MG63 (cell line): ENCODE data around the gene RAB3GAP2. TPM values are rescaled to one million over a fixed set of nuclear protein-coding genes. Genes with fewer than 3 reads are reported as not detected.
"Not testable (repeated sequence)": the region's sequence is repeated elsewhere in the genome, so short reads cannot be mapped to it uniquely, and the experiment has no call there.

Experiments
- DNase-seq: peaks from one replicate; pipeline ENCODE4 v3.0.0-alpha.2; 2020
- H3K27me3 ChIP-seq: fragments of 250-450 bp; sonication (Bioruptor Pico); 2 replicates; pipeline ENCODE4 v1.5.1; 2020; ENCODE audit warnings: mild to moderate bottlenecking, moderate library complexity
- H3K36me3 ChIP-seq: fragments of 250-450 bp; sonication (Bioruptor Pico); 2 replicates; pipeline ENCODE4 v1.5.1; 2020; ENCODE audit warnings: mild to moderate bottlenecking, moderate library complexity
- H3K4me3 ChIP-seq: fragments of 250-450 bp; sonication (Bioruptor Pico); 2 replicates; pipeline ENCODE4 v1.5.1; 2020; ENCODE audit warnings: mild to moderate bottlenecking, moderate library complexity
- H3K9me3 ChIP-seq: fragments of 250-450 bp; sonication (Bioruptor Pico); 2 replicates; pipeline ENCODE4 v1.5.1; 2020; ENCODE audit warnings: mild to moderate bottlenecking, moderate library complexity
- total RNA-seq: library from RNA; depleted of rRNA; stranded (reverse); fragments of >200 nt; shearing (Covaris generic); gene quantifications from 2 replicates; pipeline ENCODE4 v1.2.3, GENCODE V29; 2014; ENCODE audit warnings: low replicate concordance

RAB3GAP2 gene
- total RNA-seq, 1 experiment from 2014 or later = 16.3 TPM

DNA sequence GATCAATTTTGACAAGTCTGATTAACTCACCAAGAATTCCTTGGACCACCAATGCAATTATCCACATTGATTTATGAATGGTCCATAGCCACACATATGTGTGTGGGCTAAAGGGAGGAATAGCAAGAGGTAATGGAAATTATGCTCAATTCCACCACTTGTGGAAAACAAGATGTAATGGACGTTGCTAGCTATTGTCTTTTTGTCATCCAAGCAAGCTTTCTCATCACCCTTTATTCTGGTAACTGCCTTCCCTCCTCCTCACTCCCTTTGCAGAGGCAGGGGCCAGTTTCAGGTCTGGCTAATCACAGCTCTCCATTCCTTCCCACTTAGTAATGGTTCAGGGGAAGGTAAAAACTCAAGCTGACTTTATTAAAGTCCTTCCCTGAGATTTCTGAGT lies 24.7 kb upstream of the RAB3GAP2 start:
- no peaks in the 10 kb centered on the region for H3K36me3 ChIP-seq
- no peak overlapping the region for H3K4me3 ChIP-seq
- peaks cover 5% of the 10 kb centered on the region for H3K27me3 ChIP-seq
- no peak for DNase-seq
- H3K9me3 ChIP-seq = no peaks in the 10 kb centered on the region

DNA sequence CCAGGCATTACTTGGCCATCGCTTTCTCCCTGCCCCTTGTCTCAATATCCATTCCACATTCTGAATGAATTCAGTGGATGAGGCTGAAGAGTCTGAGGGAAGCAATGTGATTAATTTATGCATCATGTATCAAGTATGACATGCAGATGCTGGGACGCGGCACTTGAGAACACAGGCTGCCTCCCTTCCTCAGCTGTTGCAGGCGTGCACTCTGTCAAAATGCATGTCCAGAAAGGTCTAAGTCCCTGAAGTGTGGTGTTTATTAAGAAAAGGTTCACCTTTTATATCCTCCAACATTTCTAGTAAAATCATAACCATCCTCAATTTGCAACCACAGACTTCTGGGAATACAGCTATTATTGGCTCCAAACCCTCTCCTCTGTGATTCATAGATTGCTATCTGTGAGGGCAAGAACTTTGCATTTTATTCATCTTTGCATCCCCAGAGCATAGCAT lies 22.6 kb upstream of the RAB3GAP2 start:
- peak; percentile 6 for DNase-seq
- H3K4me3 ChIP-seq = no peak overlapping the region

DNA sequence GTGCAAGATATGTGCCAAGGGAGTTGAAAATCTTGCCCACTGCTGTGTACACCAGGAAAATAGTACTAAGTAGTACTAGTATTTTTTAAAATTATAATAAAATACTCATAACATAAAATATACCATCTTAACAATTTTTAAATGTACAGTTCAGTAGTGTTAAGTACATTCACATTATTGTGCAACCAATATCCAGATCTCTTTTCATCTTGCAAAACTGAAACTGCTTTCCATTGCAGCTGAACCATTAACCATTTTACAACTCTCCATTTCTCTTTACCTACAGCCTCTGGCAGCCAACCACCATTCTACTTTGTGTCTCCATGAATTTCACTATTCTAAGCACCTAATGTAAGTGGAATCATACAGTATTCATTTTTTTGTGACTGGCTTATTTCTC lies 19.3 kb upstream of the RAB3GAP2 start:
- no peak for DNase-seq
- no peak overlapping the region for H3K4me3 ChIP-seq
- H3K27me3 ChIP-seq = peaks cover 14% of the 10 kb centered on the region
- no peaks in the 10 kb centered on the region for H3K9me3 ChIP-seq
- H3K36me3 ChIP-seq = no peaks in the 10 kb centered on the region

More for the DNA sequence above, 22.6 kb upstream of the RAB3GAP2 start:
- no peaks in the 10 kb centered on the region for H3K36me3 ChIP-seq
- H3K27me3 ChIP-seq = peaks cover 10% of the 10 kb centered on the region
- H3K9me3 ChIP-seq = no peaks in the 10 kb centered on the region

DNA sequence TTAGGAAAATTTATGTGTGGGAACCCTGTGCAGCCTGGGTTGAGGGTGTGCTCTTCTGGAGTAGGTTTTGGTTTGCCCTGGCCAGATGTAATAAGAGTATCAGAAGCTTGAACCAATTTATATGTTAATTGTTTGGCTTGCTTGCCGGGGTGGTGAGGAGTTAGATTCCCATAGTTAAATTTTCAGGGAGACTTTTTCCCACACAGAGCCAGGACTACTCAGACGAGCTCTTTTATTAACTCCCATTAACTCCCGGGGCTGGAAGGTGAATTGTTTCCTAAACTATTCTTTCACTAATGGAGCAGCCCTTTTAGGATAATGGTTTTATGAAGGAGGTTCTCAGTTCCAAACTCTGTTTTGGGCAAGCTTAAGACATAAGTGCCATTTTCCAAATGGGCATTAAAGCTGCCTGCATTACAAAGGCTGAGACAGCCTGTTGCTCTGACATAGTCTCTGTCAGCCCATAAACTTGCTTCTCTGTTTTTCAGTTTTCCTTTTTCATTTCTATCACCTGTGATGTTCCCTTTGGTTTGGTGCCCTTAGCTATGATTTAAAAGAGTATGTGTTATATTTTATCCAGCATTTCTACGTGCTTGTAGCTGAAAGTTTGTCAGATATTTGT lies 18.0 kb upstream of the RAB3GAP2 start:
- no peaks in the 10 kb centered on the region for H3K36me3 ChIP-seq
- peaks cover 18% of the 10 kb centered on the region for H3K27me3 ChIP-seq
- no peaks in the 10 kb centered on the region for H3K9me3 ChIP-seq
- DNase-seq = no peak
- no peak overlapping the region for H3K4me3 ChIP-seq

DNA sequence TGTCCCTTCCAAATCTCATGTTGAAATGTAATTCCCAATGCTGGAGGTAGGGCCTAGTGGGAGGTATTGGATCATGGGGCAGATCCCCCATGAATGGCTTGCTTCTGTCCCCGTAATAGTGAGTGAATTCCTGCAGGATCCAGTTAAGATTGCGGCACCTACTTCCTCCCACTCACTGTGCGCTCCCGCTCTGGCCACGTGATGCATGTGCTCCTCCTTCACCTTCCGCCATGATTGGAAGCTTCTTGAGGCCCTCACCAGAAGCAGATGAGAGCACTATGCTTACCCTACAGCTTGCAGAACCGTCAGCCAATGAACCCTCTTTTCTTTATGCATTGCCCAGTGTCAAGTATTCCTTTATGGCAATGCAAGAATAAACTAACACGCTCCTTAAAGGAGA lies 14.9 kb upstream of the RAB3GAP2 start:
- no peaks in the 10 kb centered on the region for H3K36me3 ChIP-seq

DNA sequence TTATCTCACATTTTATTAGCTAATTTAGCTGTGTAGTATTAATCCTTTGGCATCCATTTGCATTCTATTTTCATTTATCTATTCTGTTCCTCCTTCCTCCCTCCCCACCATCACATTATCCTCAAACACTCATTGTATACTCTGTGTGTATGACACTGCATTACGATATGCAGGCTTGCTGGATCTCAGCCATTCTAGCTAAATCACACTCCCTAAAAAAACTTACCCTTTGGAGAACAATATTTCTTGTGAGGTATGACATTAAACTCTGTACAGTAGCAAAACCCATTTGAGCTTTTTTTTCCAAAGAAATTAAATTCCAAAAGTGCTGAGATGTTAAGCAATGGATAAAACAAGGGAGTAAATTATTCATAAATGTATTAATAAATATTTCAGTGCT lies 11.4 kb upstream of the RAB3GAP2 start:
- H3K4me3 ChIP-seq = no peak overlapping the region
- no peaks in the 10 kb centered on the region for H3K36me3 ChIP-seq
- peaks cover 21% of the 10 kb centered on the region for H3K27me3 ChIP-seq
- H3K9me3 ChIP-seq = no peaks in the 10 kb centered on the region
- no peak for DNase-seq

More for the DNA sequence above, 14.9 kb upstream of the RAB3GAP2 start:
- no peak for DNase-seq
- no peaks in the 10 kb centered on the region for H3K9me3 ChIP-seq
- H3K4me3 ChIP-seq = no peak overlapping the region
- peaks cover 22% of the 10 kb centered on the region for H3K27me3 ChIP-seq

DNA sequence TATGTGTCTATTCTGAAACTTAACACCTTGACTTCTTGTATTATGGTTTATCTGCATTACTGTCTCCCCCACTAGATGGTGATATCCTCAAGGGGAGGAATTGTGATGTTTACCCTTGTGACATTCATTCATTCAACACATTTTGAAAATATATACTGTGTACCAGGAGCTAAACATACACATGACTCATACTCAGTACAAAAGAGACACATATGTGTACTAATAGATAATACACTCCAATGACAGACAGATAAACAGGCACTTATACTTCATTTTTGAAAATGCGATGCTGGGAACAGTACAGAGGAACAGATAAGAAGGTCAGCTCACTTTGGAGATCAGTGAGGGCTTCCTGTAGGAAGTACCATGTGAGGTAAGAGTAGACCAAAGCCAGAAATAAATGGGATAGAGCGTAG lies 8.9 kb upstream of the RAB3GAP2 start:
- Histone ChIP-seq H3K36me3 (no peaks in the 10 kb centered on the region), H3K27me3 (peaks cover 26% of the 10 kb centered on the region), H3K4me3 (no peak overlapping the region), H3K9me3 (no peaks in the 10 kb centered on the region)
- no peak for DNase-seq

DNA sequence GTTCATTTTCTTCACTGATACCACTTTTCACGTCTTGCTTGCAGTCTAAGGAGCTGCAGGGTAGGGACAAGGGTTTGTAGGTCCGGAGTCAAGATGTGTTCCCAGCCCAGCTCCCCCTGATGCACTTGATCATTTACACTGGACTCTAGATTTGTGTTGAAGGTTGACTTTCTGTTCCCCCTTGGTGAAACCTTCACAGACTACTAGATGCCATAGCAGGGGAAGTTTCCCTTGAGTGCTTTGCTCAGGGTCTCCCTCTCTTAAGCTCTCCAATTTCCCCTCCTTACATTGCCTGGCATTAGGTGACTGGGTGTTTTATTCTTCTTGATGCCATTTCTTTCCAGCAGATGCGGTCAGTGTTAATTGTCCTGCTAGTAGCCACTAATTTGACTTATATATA lies 8.0 kb upstream of the RAB3GAP2 start:
- peaks cover 23% of the 10 kb centered on the region for H3K27me3 ChIP-seq
- no peak for DNase-seq
- no peak overlapping the region for H3K4me3 ChIP-seq
- H3K36me3 ChIP-seq = no peaks in the 10 kb centered on the region
- H3K9me3 ChIP-seq = no peaks in the 10 kb centered on the region

DNA sequence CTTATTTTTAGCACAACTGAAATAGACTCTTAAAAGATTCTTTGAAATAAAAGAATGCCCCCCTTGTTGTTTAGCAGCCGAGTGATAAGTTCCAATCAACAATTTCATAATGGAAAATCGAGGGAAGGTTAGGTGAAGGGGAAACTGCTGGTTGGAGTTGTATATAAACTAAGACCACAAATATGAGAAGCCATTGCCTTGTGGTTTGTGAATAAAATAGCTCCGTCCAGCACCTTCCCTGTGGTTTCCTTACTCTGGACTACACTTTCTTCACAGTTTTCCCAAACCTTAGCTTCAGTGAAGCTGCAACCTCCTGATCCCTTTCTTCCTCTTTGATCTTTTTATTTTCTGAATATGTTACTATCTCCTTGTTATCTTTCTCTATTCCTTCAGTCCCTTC lies 6.7 kb upstream of the RAB3GAP2 start:
- H3K27me3 ChIP-seq = peaks cover 23% of the 10 kb centered on the region
- no peak overlapping the region for H3K4me3 ChIP-seq
- H3K36me3 ChIP-seq = no peaks in the 10 kb centered on the region
- no peaks in the 10 kb centered on the region for H3K9me3 ChIP-seq
- no peak for DNase-seq

DNA sequence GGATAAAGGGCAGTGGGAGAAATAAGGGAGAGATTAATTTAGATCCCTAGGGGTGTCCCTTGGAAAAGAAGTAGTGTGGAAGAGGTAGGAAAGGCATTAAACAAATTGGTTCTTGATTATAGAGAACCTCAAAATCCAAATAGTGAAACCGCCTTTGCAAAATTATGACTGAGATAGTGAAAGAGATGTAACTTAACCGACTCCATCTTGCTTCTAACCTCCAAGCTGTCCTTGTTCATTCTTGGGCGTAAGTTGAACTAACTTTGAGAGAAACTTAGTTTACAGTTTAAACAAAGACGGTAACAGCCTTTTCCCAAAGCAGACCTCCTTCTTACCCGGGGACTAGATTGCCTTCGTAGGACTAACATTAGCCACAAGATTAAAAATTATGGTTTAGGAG lies 3.2 kb upstream of the RAB3GAP2 start:
- no peak for DNase-seq
- no peak overlapping the region for H3K4me3 ChIP-seq
- peaks cover 15% of the 10 kb centered on the region for H3K27me3 ChIP-seq
- peaks cover 7% of the 10 kb centered on the region for H3K36me3 ChIP-seq
- H3K9me3 ChIP-seq = no peaks in the 10 kb centered on the region; the same call in 1 of the 2 replicates

DNA sequence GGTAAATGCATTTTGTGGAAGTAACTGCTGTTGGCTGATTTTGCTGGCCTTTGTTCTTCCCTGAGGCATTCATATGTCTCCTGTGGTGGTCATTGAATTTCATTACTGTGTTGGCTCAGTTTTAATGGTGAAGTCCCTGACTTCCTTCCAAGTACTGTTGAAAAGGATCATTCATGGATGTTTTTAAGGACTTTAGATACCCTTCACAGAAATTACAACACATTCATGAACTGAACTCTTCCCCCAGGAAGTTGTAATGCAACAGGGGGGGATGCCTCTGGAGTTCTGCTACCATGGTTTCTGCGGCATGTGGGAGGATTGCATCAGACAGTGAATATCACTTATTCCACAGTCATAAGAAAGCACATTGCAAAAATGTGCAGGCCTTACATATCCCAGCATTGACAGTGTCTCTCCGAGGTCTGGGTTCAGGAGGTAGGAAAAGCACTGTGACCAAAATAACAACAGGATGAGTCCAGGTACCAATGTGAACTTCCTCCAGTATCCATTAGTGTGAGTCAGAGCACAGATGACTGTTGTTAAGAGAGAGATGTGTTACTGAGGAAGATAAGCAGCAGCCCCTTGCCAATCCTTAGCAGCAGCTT lies 2.1 kb upstream of the RAB3GAP2 start:
- peaks cover 13% of the 10 kb centered on the region for H3K27me3 ChIP-seq
- H3K36me3 ChIP-seq = peaks cover 16% of the 10 kb centered on the region
- no peak overlapping the region for H3K4me3 ChIP-seq
- no peaks in the 10 kb centered on the region; the same call in 1 of the 2 replicates for H3K9me3 ChIP-seq
- DNase-seq = no peak

DNA sequence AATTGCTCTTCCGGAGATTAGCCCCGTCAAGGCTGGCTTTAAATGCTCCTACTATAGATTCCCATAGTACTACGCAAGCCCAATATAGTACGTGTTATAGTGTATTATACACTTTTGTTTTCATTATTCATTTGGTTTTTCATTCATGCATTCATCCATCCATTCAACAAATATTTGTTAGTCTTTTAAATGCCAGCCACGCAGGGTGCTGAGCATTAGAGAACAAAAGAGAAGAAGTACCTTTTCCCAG lies 513 bp upstream of the RAB3GAP2 start:
- no peak for DNase-seq
- Histone ChIP-seq H3K27me3 (peaks cover 2% of the 10 kb centered on the region; the same call in 1 of the 2 replicates), H3K36me3 (peaks cover 32% of the 10 kb centered on the region), H3K4me3 (peak overlapping the region; percentile 86), H3K9me3 (no peaks in the 10 kb centered on the region; the same call in 1 of the 2 replicates)

DNA sequence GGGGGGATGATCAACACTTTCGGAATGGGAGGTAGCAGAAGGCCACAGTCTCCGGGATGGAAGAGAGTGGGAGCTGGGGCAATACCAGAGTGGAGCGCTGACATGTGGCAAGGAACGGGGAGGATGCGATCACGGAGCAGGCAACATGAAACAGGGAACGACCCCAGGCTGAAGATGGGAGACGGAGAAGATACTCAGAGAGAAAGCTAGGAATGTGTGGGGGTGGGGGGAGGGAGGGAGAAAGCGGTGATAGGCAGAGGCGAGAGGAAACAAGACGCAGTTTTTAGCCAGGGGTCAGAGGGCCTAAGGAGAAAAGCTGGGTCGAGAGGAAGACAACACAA lies 577 bp downstream of the RAB3GAP2 start:
- H3K9me3 ChIP-seq = no peaks in the 10 kb centered on the region; the same call in 1 of the 2 replicates
- H3K4me3 ChIP-seq = peak overlapping the region; percentile 86
- no peaks in the 10 kb centered on the region for H3K27me3 ChIP-seq
- DNase-seq = peak; percentile 12
- peaks cover 43% of the 10 kb centered on the region for H3K36me3 ChIP-seq

DNA sequence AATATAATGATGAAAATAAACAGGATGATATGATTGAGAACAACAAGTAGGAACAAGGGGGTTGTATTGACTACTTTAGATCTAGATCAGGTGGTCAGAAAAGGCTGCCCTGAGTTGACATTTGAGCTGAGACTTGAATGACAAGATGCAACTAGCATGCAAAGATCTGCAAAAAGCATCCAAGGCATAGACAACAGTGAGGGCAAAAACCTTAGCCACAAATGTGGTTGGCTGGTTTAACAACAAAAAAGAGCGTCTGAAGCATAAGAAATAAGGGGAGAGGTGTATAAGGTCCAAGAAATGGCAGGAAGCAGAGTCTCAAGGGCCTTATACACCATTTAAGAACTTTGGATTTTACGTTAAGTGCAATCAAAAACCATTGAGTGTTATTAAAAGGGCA lies 3.2 kb downstream of the RAB3GAP2 start:
- no peak for DNase-seq
- H3K36me3 ChIP-seq = peaks cover 65% of the 10 kb centered on the region
- H3K9me3 ChIP-seq = peaks cover 2% of the 10 kb centered on the region
- no peaks in the 10 kb centered on the region for H3K27me3 ChIP-seq
- H3K4me3 ChIP-seq = no peak overlapping the region

DNA sequence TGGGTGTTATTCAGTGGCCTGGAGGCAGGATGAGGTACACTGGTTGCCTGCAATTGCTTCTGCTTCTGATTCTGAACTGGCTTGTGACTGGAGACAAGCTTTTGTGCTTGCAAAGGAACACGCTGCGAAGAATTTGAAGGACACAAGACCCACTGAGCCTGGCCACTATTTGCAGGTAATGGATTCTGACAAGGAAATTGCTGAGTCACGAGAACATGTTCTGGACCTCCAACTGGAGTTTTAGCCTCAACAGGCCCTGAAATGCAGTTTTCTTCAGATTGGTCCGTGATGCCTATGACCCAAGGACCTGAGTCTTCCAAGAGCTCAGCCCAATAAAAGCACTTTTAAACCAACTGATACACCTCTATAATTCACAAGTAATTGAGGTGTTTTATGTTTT lies 4.6 kb downstream of the RAB3GAP2 start:
- no peak overlapping the region for H3K4me3 ChIP-seq
- peaks cover 78% of the 10 kb centered on the region for H3K36me3 ChIP-seq
- no peaks in the 10 kb centered on the region for H3K27me3 ChIP-seq
- peaks cover 2% of the 10 kb centered on the region for H3K9me3 ChIP-seq
- DNase-seq = no peak

DNA sequence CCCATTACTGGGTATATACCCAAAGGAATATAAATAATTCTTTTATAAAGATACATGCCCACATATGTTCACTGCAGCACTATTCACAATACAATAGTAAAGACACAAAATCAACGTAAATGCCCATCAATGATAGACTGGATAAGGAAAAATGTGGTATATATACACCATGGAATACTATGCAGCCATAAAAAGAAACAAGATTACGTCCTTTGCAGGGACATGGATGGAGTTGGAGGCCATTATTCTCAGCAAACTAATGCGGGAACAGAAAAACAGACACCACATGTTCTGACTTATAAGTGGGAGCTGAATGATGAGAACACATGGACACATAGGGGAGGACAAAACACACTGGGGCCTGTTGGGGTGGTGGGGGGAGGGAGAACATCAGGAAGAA lies 12.0 kb downstream of the RAB3GAP2 start:
- H3K9me3 ChIP-seq = peaks cover 26% of the 10 kb centered on the region
- not testable (repeated sequence) for DNase-seq, H3K4me3 ChIP-seq, H3K27me3 ChIP-seq
- H3K36me3 ChIP-seq = peaks cover 66% of the 10 kb centered on the region

DNA sequence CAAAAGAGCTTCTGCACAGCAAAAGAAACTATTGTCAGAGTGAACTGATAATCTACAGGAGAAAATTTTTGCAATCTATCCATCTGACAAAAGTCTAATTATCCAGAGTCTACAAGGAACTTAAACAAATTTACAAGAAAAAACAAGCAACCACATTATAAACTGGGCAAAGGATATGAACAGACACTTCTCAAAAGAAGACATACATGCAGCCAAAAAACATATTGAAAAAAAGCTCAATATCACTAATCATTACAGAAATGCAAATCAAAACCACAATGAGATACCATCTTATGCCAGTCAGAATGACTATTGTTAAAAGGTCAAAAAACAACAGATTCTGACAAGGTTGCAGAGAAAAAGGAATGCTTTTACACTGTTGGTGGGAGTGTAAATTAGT lies 12.5 kb downstream of the RAB3GAP2 start:
- Histone ChIP-seq H3K9me3 (peaks cover 26% of the 10 kb centered on the region), H3K36me3 (peaks cover 62% of the 10 kb centered on the region)
- not testable (repeated sequence) for H3K27me3 ChIP-seq, H3K4me3 ChIP-seq, DNase-seq

DNA sequence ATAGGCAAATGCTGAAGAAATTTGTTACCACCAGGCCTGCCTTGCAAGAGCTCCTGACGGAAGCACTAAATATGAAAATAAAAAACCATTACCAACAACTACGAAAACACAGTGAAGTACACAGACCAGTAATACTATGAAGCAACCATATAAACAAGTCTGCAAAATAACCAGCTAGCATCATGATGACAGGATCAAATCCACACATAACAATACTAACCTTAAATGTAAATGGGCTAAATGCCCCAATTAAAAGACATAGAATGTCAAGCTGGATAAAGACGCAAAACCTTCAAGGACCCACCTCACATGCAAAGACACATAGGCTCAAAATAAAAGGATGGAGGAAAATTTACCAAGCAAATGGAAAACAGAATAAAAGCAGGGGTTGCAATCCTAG lies 16.1 kb downstream of the RAB3GAP2 start:
- H3K4me3 ChIP-seq, H3K27me3 ChIP-seq, DNase-seq: not testable (repeated sequence)
- Histone ChIP-seq H3K36me3 (peaks cover 50% of the 10 kb centered on the region), H3K9me3 (peaks cover 24% of the 10 kb centered on the region)
